GM12873 (cell line): Measurements from ENCODE around the gene C19orf25.

Experiments
- TF ChIP-seq, protein P1 (sequence below): IDR thresholded peaks from 2 replicates; pipeline ENCODE4 v1.5.1; 2012; ENCODE audit warnings: low read depth, mild to moderate bottlenecking, moderate library complexity, low read length, control low read depth; ENCODE audit not compliant: insufficient read depth; ENCODE audit errors: missing control alignments

C19orf25 gene

DNA sequence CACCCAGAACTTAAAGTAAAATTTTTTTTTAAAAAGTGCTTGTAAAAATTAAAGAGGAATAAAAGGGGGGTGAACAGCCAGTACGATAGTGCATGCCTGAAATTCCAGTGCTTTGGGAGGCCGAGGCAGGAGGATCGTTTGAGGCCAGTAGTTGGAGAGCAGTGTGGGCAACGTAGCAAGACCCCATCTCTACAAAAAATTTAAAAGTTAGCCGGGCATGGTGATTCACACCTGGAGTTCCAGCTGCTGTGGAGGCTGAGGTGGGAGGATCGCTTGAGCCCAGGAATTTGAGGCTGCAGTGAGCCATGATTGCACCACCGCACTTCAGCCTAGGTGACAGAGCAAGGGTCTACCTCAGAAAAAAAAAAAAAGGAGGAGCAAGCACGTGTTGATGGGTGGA, 26.0 kb upstream of the C19orf25 start:
- TF ChIP-seq, protein P1, sequence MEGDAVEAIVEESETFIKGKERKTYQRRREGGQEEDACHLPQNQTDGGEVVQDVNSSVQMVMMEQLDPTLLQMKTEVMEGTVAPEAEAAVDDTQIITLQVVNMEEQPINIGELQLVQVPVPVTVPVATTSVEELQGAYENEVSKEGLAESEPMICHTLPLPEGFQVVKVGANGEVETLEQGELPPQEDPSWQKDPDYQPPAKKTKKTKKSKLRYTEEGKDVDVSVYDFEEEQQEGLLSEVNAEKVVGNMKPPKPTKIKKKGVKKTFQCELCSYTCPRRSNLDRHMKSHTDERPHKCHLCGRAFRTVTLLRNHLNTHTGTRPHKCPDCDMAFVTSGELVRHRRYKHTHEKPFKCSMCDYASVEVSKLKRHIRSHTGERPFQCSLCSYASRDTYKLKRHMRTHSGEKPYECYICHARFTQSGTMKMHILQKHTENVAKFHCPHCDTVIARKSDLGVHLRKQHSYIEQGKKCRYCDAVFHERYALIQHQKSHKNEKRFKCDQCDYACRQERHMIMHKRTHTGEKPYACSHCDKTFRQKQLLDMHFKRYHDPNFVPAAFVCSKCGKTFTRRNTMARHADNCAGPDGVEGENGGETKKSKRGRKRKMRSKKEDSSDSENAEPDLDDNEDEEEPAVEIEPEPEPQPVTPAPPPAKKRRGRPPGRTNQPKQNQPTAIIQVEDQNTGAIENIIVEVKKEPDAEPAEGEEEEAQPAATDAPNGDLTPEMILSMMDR = no peak

DNA sequence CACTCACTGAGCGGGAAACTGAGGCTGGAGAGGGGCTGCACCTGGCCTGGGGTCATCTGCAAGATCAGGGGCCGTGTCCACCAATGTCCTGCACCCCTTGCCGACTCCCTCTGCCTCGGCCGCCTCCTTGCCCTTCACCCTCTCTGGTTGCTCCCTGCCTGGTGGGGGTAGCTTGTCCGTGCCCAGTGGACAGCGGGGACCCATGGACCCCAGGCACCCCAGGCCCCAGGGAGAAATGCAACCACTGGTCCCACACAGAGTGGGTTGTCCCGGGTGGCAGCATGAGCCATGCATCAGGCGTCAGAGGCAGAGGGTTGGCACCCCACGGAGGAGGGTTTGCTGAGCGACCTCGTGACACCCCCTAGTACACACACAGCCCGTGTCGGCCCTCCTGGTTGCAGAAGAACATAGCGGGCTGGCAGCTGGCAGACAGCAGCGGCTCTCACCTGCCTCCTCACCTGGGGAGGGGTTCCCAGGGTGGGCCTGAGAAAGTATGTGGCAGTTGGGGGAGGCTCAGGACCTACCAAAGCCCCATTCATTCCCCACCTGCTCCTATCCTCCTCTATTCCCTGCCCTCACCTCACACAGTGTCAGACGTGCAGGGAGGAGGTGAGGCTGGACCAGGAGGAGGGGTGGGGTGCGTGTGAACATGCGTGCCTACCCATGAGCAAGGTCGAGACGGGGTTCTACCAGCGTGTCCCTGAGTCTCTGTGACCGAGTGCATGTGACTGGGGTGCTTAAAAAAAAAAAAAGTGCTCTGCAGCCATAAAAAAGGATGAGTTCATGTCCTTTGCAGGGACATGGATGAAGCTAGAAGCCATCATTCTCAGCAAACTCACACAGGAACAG, 25.1 kb upstream of the C19orf25 start:
- TF ChIP-seq, protein P1 = no peak

DNA sequence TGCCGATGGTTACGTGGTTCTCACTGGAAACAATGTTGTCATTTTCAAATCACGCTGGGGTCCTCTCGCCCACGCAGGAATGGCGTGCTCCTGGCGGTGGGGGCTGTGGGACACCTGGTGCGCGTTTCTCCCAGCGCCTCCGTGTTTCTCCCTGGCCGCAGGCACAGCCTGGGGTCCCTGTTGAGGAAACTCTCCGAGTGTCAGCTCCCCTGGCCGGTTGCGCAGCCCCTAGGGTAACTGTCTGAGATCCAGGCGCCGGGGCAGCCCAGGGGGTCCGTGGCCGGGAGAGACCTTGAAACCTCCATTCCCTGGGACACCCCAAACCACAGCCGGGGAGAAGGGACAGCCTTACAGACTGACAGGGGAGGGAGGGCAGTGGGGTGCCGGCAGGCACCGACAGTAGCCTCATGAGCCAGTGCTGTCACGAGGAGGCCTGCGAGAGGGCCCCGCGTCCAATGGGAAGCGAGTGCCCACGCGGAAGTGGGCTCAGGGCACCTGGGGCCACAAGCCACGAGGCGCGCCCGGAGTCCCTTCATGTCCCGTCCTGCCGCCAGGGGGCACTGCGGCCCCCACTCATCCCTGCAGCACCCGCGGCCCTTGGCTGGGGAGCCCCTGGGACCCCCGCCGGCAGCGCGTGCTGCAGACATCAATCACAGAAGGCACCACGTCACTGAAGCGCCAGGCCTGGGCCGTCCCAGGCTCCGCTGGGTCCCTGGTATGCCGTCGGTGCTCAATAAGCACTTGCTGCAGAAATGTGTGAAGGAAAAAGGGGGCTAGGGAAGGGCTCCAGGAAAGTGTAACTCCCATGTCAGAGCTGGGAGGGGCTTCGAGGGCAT, 24.3 kb upstream of the C19orf25 start:
- TF ChIP-seq, protein P1 = peak; percentile 86

DNA sequence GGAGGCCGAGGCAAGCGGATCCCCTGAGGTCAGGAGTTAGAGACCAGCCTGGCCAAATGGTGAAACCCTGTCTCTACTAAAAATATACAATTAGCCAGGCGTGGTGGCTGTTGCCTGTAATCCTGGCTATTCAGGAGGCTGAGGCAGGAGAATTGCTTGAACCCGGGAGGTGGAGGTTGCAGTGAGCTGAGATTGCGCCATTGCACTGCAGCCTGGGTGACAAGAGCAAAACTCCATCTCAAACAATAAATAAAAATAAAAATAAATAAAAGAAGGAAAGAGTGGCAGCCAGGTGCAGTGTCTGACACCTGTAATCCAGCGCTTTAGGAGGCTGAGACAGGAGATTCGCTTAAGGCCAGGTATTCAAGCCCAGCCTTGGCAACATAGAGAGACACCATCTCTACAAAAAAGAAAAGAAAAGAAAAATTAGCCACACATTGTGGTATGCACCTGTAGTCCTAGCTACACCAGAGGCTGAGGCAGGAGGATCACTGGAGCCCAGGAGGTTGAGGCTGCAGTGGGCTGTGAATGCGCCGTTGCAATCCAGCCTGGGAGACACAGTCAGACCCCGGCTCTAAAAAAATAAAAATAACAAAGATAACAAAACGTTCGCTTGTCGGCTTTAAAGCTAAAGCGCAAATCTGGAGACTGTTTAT, 23.5 kb upstream of the C19orf25 start:
- TF ChIP-seq, protein P1 = no peak

DNA sequence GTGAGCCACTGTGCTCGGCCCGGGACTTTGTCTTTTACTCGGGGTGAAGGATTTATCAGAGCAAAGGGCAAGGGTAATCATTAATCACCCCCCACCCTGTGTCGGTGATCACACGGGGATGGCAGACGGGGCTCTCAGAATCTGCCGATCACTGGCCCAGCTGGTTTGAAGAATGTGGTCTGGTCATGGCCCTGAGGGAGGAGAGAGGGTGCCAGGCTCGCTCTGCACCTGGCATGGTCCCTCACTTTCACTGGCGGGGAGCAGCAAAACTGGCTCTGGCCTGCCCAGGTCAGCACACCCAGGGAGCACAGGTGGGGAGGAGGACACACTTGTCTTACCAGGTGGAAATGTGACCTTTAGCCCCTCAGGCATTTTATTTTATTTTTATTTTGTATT, 22.2 kb upstream of the C19orf25 start:
- TF ChIP-seq, protein P1 = no peak

DNA sequence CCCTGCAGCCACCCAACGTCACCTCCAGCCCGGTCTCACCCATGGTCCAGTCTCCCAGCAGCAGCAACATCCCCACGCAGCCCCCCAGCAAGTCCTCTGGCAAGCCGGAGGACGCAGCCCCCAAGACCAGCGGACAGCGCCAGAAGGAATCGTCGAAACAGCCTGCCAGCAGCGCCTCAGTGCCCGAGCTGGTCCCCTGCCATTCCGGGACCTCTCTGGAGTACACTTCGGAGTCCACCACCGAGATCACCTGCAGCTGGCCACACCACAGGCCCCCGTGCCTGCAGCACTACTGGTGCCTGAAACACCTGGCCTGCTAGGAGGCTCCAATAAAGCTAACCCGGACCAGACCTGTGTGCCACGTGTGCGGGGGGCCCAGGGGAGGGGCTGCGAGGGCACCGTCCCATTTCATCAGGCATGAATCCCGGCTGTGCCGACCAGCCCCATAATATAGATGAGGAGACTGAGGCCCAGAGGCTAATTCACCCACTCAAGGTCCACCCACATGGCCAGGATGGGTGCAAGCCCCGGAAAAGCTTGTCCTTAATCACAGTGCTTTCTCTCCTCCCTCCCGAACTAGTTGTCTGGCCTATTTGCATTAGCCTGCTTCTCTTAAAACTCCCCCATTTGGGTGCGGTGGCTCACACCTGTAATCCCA, 18.7 kb upstream of the C19orf25 start:
- TF ChIP-seq, protein P1 = no peak
